HG03064 (cell line): ENCODE results near the gene CDK2AP2.
"Not testable (repeated sequence)": the region's sequence is repeated elsewhere in the genome, so short reads cannot be mapped to it uniquely, and the experiment has no call there.

Experiments
- ATAC-seq: cut with Tn5 transposase; IDR thresholded peaks from one replicate; pipeline ENCODE4 v1.9.1; 2021; ENCODE audit warnings: low read depth; ENCODE audit not compliant: unreplicated experiment

Gene CDK2AP2

DNA sequence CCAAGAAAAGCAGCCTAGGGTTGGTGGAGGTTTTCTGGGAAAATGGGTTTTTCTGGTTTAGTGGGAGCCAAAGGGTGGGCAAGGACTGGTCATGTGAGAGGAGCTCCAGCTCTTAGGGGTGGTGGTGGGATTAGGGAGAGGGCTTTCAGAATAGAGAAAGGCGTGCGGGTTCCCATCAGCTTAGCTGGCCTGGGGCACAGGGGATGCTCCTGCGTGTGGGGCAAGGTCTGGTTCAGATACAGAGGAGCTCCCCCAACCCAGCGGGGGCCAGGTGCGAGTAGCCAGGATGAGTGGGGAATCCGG is 39.6 kb downstream of the CDK2AP2 start:
- no peak for ATAC-seq

- ATAC-seq, result no peak
Measured at GRCh38 chr11:67468056-67468455, 39.9 kb downstream of the CDK2AP2 start.

DNA sequence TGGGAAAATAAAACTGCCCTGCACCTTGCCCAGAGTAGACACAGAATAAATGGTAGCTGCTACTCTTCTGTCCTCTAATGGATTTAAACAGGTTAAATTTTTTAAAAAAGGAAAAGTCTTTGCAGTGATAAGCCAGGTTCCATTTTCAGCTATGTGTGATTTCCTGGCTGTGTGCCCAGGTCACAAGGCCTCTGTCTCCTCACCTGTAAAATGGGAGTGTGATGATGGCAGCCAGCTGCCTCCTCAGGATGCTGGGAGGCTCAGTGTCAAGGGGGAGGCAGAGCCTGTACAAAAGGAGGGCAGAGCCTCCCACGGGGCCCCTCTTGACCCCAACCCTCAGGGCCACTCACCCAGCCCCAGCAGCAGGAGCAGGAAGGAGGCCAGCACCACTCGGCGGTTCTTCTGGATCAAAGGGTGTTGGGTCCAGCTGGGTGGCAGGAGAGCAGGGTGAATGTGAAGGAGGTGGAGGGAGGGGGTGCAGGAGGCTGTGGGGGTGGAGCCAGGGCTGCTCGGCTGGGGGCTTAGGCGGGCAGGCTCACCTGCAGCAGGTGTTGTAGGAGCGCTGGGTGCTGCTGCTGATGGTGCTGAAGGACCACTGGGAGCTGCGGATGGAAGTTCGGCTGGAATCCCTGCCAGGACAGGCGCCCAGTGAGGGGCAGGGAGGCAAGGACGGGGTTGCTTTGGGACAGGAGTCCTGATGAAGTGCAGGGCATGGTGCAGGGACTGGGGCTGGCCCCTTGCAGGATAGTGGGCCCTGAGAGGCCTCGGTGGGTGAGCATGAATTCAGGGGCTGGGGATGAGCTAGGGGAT is 40.8 kb downstream of the CDK2AP2 start:
- ATAC-seq, result no peak

DNA sequence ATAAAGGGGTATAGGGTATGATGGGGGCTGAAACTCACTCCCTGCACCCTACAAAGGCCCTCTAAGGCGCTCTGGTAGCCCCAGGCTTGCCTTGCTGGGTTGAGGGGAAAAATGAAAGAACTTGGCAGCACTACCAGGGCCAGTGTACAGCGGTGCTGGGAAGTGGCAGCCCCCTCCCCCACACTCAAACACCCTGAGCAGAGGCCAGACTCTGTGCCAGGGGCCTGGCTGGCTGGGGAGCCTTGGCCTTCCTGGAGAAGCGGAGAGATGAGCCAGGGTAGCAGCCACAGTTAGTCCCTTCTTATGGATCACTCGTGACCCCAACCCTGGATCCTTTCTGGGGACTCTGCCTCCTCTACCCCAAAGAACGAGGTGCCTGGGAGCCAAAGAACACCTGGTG is 41.6 kb downstream of the CDK2AP2 start:
- ATAC-seq, result no peak

DNA sequence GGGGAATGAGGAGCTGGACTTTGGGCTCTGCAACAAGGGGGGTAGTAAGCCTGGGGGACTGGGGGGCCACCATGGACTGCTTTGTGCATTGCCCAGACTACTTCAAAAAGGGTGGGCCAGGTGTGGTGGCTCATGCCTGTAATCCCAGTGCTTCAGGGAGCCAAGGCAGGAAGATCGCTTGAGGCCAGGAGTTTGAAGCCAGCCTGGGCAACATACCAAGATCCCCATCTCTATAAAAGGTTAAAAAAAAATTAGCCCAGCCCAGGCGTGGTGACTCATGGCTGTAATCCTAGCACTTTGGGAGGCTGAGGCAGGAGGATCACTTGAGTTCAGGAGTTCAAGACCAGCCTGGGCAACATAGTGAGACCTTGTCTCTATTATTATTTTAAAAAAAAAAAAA is 42.4 kb downstream of the CDK2AP2 start:
- not testable (repeated sequence) for ATAC-seq

- no peak for ATAC-seq
Measured at GRCh38 chr11:67465189-67465510, 42.8 kb downstream of the CDK2AP2 start.

DNA sequence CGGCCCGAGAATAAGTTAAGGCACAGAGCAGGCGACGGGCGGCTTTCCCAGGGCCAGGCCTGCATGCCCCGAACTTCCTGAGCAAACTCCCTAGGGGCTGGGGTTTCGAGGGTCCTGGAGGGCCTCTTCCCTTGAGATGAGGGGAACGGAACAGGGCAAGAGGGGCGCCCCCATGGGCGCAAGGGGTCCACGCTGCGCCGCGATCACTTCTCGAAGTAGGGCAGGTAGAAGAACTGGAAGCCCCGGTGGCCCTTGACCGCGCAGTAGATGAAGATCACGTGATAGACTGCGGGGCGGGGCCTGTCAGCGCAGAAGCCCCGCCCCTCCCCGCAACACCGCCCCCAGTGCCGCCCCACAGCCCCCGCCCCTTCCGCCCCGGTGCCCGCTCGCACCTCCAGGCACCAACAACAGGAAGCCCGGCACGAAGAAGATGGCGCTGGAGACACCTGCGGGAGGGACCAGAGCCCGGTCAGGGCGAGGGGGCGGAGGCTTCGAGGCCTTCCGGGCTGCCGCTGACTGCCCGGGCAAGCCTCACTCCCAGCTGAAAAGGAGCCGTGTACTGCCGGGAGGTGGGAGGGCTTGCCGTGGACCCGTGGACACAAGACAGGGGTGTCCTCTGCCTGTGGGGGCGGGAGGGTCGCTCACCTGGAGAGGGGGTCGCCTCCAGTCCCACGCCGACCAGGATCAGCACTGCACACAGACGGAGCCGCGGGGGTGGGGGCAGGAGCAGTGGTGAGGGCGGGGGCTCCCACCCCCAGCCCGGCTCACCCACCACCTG is 43.4 kb downstream of the CDK2AP2 start:
- no peak for ATAC-seq

DNA sequence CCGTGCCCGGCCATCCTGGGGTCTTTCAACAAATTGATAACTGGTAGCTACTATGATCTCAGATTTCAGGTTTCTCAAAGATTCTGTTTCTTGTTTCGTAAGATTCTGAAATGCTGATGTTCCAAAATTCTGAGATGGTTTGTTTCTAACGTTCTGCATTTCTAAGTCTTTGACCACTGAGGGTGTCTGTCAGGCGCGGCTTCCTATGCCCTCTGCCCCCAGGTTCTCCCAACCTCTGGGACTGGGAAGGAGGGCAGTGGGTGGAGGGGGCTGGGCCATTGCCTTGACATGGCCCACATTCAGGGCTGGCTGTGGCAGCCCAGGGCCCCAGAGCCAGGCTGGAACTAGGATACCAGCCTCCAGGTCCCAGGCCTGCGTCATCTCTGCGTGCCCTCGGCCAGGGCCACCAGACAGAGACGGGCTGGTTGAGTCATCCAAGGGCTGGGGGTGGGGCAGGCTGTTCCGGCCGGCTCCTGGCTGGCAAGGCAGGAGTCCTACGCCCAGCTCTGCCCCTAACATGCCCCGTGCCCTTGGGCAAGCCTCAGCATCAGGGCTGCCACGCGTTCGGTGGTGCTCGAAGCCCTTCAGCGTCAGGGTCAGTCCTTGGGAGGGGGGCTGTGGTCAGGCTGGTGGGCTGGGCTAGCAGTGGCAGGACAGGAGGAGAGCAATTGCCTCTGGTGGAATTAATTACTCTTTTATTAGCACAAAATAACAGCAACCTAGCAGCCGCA is 44.1 kb downstream of the CDK2AP2 start:
- no peak for ATAC-seq

DNA sequence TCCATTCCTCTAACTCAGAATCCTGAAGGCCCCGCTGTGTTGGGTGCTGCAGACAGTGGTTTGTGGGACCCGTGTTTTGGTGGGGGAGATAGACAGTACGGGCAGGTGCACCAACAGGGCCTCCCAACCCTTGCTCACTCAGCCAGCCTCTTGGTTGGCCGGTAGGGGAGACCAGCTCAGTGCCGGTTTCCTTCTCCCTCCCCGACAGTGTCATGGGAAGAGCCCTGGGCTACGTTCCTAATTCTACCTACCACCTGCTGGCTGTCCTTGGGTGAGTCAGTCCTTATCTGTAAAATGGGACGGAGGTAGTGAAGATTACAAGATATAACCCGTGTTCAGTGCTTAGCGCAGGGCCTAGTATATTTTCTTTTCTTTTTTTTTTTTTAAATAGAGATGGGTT is 44.8 kb downstream of the CDK2AP2 start:
- no peak for ATAC-seq

DNA sequence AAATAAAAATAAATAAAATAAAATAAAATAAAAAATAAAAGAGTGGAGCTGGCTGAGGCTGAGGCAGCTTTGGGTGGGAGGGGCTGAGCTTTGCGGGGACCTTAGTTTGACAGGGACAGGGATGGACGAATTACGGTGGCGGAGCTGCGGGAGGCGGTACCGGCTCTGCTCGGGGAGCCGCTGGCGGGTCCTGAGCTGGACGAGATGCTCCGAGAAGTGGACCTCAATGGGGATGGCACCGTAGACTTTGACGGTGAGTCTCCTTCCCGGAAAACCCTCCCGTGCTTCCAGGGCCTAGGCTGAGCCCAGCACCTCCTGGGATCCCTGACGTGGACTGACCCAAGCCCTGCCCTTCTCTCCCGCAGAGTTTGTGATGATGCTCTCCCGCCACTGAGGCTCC is 49.7 kb downstream of the CDK2AP2 start:
- ATAC-seq, result no peak

- no peak for ATAC-seq
Measured at GRCh38 chr11:67457453-67457852, 50.5 kb downstream of the CDK2AP2 start.
